Nucleus accumbens (tissue), 56 donors: ENCODE measurements around the gene METTL18.

Source experiments
- DNase-seq, 56 donors: peaks; one replicate each; lab custom pipeline; 2025; lab: John Stamatoyannopoulos, UW

The METTL18 gene

DNA sequence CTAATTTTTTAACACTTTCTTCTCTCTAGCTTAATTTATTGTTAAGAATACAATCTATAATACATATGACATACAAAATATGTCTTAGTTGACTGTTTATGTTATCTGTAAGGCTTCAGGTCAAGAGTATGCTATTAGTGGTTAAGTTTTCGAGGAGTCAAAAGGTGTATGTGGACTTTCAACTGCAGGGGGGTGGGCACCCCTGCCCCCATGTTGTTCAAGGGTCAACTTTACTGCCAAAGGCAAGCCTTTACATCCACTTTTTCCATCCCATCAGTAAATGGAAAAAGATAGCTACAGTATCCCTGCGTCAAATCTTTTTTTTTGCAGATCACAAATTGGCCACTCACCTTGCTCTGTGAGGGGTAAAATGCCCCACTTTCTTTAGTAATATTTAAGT is 6.3 kb downstream of the METTL18 start:
- DNase-seq, result no peak

DNA sequence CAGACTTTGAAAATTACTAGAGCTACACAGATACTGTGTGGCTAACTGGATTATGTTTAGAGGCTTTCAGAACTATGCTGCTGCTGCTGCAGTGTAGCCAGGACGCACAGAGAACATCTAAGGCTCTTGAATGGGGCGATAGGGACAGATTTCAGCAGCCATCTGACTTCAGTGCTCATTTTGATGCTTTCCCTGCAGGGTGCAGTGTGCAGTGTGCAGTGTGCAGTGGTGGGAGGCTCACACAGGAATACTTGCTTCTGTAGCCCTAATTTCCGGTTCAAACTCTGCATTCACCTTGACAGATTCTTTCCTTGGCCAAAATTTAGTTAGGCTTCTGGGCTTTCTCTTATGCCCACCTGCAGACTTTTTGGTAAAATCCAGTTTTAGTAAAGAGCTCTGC is 7.7 kb downstream of the METTL18 start:
- no peak for DNase-seq

DNA sequence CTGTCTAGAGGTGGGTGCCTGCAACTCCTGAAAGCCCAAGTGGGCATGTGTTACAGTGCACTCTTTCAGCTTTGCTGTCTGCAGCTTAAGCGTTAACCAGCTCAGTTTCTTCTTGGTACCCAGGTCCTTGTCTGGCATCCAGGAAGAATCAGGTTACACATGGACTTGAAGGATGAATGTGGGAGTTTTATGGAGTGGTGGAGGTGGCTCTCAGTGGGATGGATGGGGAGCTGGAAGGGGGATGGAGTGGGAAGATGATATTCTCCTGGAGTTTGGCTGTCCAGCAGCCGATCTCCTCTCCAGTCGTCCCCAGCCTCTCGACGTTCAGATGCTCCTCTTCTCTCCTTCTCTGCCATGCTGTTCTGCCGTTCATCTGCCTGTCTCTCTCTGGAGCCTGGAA is 9.4 kb downstream of the METTL18 start:
- DNase-seq, result no peak

DNA sequence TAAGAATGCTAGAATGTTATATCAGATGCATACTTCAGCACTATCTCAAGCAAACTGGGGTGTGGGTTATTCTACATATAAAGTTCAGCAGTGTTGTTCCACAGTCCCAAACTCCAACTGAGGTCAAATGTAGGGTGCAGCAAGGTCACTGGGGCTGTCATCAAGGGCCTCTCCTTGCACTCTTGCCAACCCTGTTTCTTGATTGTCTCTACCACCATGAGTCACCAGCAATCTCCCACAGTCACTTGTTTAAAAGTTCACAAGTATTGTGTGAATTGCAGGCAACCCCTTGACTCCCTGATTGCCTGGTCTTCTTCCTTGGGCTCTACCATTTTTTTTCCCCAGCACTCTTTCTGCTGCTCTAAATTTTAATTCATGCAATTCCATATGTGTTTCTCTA is 10.6 kb downstream of the METTL18 start:
- DNase-seq, result no peak

DNA sequence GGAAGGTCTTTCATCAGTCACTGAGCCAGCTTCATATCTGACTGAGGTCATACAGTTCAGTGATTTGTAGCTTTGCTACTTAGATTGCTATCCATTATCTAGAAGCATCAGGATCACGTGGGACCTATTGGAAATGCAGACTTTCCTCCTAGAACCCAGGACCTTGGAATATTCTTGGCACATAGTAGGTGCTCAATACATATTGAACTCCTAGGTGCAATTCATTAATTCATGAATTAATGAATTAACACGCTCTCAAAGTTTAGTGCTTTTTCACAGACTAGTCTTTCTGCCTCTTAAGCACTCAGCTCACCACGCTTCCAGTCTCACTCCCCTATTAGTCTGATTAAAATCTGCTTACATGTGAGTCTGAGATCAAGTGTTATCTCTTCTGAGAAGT is 12.1 kb downstream of the METTL18 start:
- DNase-seq, result no peak

DNA sequence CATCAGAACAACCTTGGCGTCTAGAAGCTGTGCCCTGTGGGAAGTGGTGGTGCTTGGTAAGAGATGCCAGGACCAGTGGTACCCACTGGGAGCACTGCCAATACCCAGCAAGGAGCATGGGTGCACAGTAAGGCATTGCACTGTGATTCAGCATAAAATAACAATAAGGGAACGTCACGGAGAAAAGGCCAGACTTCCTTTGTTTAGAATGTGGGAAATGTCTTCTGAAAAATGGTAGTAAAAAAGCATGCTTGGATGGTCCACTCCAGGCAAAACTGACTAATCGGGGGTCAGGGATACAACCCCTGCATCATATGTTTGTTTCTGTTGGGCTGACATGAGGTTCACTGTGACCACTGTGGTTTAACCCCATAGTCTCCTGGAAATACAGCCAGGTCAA is 14.7 kb downstream of the METTL18 start:
- no peak for DNase-seq

DNA sequence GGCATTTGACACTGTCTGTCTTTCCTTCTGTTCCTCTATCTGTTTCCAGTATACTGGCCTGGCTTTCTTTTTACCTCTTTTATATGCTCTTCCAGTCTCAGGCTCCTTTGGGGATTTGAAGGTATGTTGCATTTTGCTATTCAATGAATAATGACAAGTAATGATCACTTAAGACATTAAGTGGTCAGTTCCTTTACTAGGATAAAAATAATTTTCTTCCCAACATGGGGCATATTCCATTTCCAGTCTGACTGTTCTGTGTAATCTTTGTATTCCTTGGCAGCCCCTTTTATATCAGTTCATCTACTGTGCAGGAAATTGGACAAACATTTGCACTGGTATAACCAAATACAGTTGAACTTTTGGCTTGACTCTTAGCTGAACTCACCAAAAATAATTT is 15.6 kb downstream of the METTL18 start:
- DNase-seq, result no peak

DNA sequence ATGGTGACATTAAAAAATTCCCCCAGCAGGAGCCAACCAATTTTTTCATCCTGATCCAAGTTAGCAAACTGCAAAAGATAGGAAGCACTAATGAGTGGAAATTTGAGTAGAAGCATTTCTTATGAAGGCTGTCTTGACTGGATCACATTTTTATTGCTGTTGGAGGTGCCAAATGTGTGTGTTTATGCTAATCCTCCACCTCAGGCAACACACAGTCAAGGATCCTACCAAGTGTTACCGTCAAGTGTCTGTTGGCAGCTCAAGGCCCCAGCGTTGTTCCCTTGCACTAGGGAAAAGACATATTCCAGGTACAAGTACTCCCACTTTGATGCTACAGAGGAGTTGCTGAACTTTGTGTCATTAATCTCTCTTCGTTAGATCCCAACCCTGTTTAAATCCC is 18.3 kb downstream of the METTL18 start:
- DNase-seq, result no peak

DNA sequence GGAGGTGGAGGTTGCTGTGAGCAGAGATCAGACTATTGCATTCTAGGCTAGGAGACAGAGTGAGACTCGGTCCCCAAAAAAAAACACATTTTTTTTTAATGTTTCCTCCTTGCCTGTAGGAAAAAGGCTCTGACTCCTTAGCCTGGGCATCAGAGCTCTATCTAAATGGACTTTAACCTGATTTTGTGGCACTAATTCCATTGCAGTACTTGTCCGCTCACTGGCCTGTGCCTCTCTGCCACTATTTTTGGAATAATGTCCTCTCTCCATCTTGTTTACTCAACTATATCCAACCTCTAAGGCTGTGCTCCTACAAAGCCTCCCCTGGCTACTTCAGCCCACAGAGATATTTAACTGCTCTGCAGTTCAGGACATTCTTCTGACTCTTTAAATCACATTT is 26.5 kb downstream of the METTL18 start:
- no peak for DNase-seq

DNA sequence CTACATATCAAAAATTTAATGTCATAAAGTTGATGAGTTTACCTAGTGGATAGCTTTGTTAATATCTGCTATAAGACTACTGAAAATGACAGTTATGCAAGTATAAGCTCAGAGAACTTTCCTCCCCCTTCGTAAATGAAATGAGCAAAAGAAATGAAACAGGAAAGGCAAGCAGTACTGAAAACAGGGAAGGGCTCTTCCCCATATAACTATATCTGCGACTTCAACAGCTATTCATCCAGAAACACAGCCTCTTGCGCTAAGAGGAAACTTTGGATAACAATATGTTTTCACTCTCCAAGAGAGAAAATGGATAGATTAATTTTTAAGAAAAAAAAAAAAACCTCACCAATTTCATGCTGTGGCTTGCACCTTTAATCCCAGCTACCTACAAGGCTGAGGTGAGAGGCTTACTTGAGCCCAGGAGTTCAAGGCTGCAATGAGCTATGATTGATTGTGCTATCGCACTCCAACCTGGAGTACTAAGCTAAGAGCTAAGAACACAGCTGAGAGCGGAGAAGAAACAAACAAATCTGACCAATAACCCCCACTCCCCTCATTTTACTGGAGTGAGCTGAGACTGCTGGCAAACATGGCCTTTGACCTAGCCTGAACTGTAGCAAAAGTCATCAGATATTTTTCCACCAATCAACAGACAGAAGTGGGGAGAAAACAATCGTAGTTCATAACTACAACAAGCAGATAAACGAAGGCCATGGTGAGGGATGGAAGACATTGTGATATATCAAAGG is 29.0 kb downstream of the METTL18 start:
- DNase-seq, result no peak

DNA sequence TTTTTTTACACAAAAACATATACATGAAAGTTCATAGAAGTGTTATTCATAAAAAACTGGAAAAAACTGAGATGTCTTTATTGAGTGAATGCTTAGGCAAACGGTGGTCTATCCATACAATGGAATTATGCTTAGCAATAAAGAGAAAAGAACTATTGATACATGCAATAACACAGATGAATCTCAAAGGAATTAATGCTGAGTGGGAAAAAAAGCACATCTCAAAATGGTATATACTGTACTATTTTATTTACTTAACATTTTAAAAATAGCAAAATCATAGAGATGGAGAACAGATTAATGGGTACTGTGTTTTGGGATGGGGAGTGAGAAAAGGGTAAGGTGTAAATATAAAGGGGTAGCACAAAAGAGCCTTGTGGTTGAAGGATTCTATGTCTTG is 29.8 kb downstream of the METTL18 start:
- DNase-seq, result no peak

DNA sequence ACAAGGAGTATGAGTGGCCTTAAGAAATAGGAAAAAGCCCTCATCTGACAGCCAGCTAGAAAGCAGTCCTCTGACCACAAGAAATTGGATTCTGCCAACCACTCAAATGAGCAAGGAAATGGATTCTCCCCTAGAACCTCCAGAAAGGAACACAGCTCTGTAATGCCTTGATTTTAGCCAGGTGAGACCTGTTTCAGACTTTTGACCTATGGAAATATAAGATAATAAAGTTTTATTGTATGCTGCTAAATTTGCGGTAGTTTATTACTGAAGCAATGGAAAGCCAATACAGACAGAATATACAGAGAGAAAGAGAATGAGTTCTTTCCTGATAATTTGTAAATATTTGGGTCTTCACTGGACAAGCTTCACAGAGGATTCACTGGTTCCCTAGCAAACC is 32.0 kb downstream of the METTL18 start:
- no peak for DNase-seq

DNA sequence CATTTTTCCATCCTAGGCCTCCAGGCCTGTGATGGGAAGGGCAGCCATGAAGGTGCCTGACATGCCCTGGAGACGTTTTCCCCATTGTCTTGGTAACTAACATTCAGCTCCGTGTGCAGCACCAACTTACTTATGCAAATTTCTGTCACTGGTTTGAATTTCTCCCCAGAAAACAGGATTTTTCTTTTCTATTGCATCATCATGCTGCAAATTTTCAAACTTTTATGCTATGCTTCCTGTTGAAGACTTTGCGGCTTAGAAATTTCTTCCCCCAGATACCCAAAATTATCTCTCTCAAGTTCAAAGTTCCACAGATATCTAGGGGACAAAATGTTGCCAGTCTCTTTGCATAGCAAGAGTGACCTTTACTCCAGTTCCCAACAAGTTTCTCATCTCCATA is 35.7 kb downstream of the METTL18 start:
- no peak for DNase-seq

DNA sequence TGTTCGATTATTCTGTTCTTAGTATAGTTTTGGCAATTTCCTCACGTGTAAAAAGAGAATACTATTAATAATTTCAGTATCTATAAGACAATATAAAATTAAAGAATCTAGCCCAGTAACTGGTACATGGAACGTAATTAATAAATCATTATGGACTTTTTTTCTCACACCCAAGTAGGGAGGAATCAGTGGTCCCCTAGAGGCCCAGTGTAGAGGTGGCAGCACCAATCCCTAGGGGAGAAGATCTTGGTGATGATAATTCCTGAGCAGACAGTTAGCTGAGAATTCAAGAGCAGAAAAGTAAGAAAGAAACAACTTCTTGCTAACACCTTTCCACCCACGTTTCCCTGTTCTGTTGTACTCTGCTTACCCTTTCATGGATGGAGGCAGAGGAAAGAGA is 41.2 kb downstream of the METTL18 start:
- no peak for DNase-seq

DNA sequence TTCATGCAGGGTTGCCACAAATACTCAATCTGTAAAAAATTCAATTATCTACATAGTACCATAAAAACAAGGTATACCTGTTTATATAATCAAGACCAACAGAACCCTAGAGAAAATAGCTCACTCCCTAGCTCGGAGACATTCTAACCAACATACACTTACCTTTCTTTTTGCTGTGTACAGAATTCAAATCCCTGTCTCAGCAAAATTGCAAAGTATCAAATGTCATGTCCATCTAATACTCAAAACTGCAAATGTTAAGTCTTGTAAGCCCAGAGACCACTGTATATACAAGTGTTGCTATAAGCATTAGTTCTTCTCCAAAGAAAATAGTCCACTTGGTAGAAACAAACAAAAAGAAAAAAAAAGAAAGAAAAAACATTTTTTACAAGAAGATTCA is 44.7 kb downstream of the METTL18 start:
- no peak for DNase-seq

DNA sequence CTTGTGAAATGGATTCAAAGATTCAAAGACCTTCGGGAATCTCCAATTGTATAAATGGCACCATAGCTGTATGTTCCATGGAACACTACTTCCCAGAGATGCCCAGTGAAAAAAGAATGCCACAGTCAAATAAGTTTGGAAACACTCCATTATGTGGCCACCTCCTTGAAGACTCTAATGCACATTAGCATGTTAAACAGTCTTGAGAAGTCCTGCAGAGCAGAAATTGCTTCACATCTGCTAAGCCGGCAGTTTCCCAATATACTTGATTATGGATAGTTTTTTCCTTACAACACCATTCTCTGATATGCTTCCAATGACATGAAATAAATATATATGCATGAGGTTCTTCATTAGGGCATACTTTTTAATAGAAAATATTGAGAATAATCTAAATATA is 48.2 kb downstream of the METTL18 start:
- DNase-seq, result no peak

DNA sequence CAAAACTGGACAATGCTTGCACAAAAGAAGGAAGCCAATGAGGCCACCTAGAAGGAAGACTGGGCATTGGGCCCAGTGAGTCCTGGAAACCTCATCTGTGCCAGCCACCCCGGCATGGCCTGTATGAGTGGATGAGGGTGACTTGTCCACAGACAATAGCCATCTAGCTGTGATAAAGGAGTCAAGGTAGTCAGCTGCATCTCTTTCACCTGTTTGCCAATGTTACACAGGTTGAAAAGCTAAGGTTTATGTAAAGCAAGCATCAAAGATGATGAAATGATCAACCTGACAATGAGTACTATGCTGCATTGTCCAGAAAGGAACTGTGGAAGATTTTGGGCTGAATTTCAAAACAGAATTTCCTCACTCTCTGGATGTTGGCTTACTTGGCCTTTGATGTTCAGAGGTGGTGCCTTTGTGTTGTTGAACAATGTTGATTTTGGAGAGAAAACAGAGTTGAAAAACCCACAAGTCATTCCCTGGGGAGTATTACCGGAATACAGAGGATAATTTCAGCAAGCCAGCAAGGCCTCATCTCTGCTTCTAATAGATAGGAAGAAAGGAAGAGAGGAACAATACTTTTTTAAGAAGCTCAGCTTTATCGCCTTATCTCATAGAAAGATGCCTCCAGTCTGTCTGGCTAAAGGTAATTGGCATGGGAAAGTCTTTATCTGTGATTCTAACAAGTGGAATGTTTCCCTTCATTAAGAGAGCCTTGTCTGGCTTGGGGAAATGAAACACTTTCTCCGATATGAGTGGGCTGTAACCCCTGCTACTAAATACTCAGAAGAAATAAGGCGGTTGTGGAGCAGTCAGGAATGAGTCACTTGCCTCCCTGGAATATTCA is 49.5 kb downstream of the METTL18 start:
- DNase-seq, result no peak
